OCI-LY3 (cell line): ENCODE data around the gene ACBD5.
"Not testable (repeated sequence)": the region's sequence is repeated elsewhere in the genome, so short reads cannot be mapped to it uniquely, and the experiment has no call there.

Experiments used
- EZH2phosphoT487 ChIP-seq: fragments of 200-600 bp; shearing (Covaris generic); IDR thresholded peaks from 2 replicates; pipeline ENCODE4 v1.6.1; 2018; ENCODE audit warnings: antibody characterized with exemption, mixed run types, low read depth
- TF ChIP-seq, protein P1 (sequence below): fragments of 200-600, 300-600 bp; sonication (generic); IDR thresholded peaks from 2 replicates; pipeline ENCODE4 v1.5.1; 2014; ENCODE audit warnings: antibody characterized with exemption, low read length, low read depth

DNA sequence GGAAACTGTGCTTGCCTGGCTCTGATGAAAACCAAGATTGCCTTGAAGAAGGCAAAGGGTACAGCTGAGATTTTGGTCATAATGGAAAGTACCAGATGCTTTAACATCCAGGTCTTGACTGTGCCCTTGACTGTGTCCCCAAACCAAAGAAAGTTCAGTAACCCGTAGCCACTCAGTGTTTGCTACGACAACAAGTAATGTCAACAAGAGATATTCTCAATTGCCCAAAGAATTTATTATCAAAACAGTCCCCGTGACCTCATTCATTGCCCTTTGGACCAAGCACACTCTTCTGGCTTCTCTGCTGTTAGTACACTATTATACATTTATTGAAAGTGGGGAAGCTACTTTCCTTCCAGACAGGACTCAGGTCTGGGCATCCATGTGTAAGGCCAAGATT, 25.4 kb upstream of the ACBD5 start:
- TF ChIP-seq, protein P1, sequence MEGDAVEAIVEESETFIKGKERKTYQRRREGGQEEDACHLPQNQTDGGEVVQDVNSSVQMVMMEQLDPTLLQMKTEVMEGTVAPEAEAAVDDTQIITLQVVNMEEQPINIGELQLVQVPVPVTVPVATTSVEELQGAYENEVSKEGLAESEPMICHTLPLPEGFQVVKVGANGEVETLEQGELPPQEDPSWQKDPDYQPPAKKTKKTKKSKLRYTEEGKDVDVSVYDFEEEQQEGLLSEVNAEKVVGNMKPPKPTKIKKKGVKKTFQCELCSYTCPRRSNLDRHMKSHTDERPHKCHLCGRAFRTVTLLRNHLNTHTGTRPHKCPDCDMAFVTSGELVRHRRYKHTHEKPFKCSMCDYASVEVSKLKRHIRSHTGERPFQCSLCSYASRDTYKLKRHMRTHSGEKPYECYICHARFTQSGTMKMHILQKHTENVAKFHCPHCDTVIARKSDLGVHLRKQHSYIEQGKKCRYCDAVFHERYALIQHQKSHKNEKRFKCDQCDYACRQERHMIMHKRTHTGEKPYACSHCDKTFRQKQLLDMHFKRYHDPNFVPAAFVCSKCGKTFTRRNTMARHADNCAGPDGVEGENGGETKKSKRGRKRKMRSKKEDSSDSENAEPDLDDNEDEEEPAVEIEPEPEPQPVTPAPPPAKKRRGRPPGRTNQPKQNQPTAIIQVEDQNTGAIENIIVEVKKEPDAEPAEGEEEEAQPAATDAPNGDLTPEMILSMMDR: not testable (repeated sequence)
- not testable (repeated sequence) for TF ChIP-seq EZH2phosphoT487
